Measurements from ENCODE around the gene CXCL3.
A peak's percentile ranks its signal among the peaks of the same experiment; 100 is the strongest.
"Not testable (repeated sequence)": the region's sequence is repeated elsewhere in the genome, so short reads cannot be mapped to it uniquely, and the experiment has no call there.

CXCL3 gene

DNA sequence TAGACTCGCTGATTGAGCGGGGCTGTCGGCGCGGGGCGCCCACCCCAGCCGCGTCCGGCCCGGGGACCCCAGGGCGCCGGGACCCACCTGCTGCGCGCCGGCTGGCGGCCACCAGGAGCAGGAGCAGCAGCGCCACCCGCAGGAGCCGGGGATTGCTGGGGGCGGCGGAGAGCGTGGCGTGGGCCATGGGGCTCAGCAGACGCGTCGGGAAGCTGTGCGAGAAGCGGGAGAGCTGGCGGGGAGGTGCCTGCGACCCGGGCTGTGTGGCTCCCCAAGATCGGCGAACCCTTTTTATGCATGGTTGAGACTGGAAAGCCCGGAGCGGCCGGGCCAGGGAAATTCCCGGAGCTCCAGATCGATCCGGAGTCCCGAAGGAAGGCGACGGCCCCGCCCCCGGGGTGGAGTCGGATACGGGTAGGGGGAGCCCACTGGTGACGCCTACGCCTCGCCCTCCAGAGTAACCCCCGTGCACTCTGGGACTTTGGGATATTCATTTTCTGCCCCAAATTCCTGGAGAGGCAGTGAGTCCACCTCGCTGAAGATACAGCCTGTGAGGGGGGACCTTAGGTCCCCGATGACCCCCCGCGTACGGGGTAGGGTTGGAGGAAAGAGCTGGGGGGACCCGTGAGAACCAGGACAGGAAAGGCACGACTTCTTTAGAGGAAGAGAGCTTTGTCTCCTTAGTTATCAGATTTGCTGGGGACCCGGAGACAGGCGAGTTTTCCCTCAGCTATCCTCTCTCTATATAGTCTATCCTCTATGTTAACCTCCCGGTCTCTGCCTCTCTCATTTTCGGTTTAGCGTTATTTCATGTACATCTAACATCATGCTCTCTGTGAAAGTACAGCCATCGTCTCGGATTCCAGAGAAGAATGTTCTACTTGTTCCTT is at the start of gene CXCL3:
Gene CXCL3 (minus strand): TSS at position 265 of the 890 bp plus-strand sequence. CDS start 78 bp downstream, at position 187.
- peak within 1 kb of the TSS; percentile 89 for H3K9ac ChIP-seq (ENCODE audit: low read length)
- no peaks in the 10 kb centered on the region for H3K36me3 ChIP-seq (ENCODE audit: control insufficient read depth, insufficient read depth, low read length, severe bottlenecking)
- H3K4me1 ChIP-seq (ENCODE audit: control insufficient read depth, insufficient read depth, low read length), result peaks cover 18% of the 10 kb centered on the region
- H3K4me3 ChIP-seq (ENCODE audit: low read length), result peak within 1 kb of the TSS; percentile 96
- H3K27me3 ChIP-seq (replicated peaks; ENCODE audit: control insufficient read depth, insufficient read depth, low read length), result no peaks in the 10 kb centered on the region
- no peaks in the 10 kb centered on the region for H3K9me3 ChIP-seq (ENCODE audit: control insufficient read depth, low read length)
- DNase-seq (ENCODE audit: low read depth), result peak; percentile 85

DNA sequence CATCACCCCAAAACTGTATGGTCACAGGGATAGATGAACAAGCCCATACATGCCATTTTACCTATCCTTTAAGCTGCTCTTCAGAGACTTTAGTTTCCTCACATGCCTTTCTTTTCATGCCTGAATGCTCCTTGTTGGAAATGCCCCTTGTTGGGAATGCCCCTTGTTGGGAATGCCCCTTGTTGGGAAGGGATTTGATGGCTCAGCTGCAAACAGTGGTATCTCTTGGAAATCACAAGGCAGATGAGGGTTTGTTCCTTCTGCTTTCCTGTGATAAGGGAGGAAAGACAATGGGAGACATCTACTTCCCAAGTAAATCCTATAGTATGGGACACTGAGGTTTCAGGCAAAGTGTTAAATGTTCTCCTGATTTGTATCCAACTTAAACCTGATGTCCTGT is 49.0 kb upstream of the CXCL3 start:
- no peaks in the 10 kb centered on the region for H3K36me3 ChIP-seq (ENCODE audit: control insufficient read depth, insufficient read depth, low read length, severe bottlenecking)
- no peak overlapping the region for H3K4me3 ChIP-seq (ENCODE audit: low read length)
- H3K27me3 ChIP-seq (replicated peaks; ENCODE audit: control insufficient read depth, insufficient read depth, low read length), result no peaks in the 10 kb centered on the region
- H3K4me1 ChIP-seq (ENCODE audit: control insufficient read depth, insufficient read depth, low read length), result peaks cover 5% of the 10 kb centered on the region
- no peak for DNase-seq (ENCODE audit: low read depth)
- H3K9me3 ChIP-seq (ENCODE audit: control insufficient read depth, low read length), result no peaks in the 10 kb centered on the region
- no peak overlapping the region for H3K9ac ChIP-seq (ENCODE audit: low read length)

DNA sequence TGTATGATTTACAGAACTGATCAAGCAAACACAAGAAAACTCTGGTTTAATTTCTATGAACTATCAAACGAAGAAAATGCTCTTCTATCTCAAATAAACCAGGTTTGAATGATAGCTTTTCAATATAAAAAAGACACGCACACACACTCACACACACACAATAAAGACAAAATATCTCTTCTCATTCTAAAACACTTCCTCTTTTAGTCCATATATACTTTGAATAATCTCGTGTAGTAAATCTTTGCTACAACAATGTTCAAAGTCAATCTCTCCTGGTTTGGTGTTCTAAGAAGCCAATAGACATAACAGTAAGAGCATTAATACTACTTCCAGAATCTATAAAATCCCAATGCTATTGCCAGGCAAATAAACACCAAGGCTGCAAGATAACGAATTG is 47.2 kb upstream of the CXCL3 start:
- no peaks in the 10 kb centered on the region for H3K27me3 ChIP-seq (replicated peaks; ENCODE audit: control insufficient read depth, insufficient read depth, low read length)
- H3K4me1 ChIP-seq (ENCODE audit: control insufficient read depth, insufficient read depth, low read length), result peaks cover 5% of the 10 kb centered on the region
- H3K9me3 ChIP-seq (ENCODE audit: control insufficient read depth, low read length), result no peaks in the 10 kb centered on the region
- no peaks in the 10 kb centered on the region for H3K36me3 ChIP-seq (ENCODE audit: control insufficient read depth, insufficient read depth, low read length, severe bottlenecking)
- no peak overlapping the region for H3K4me3 ChIP-seq (ENCODE audit: low read length)
- no peak for DNase-seq (ENCODE audit: low read depth)
- H3K9ac ChIP-seq (ENCODE audit: low read length), result no peak overlapping the region

DNA sequence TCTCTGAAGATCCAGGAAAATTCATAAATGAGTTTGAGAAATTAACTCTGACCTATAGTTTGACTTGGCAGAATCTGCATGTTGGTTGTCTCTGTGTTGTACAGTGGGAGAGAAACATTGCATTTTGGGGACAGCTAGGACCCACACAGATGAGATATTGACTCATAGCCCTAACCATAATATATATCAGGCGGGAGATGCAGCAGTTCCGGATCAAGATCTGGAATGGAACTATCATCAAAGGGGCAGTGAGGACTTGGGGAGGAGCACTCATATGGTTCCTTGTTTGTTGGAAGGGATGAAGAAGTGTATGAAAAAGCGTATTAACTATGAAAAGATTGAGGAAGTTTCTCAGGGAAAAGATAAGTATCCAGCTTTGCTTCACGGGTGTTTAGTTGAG is 46.5 kb upstream of the CXCL3 start:
- Histone ChIP-seq H3K4me1 (ENCODE audit: control insufficient read depth, insufficient read depth, low read length) (peaks cover 5% of the 10 kb centered on the region), H3K36me3 (ENCODE audit: control insufficient read depth, insufficient read depth, low read length, severe bottlenecking) (no peaks in the 10 kb centered on the region), H3K9ac (ENCODE audit: low read length) (no peak overlapping the region), H3K9me3 (ENCODE audit: control insufficient read depth, low read length) (no peaks in the 10 kb centered on the region), H3K4me3 (ENCODE audit: low read length) (no peak overlapping the region), H3K27me3 (replicated peaks; ENCODE audit: control insufficient read depth, insufficient read depth, low read length) (no peaks in the 10 kb centered on the region)
- no peak for DNase-seq (ENCODE audit: low read depth)

- no peaks in the 10 kb centered on the region for H3K4me1 ChIP-seq (ENCODE audit: control insufficient read depth, insufficient read depth, low read length)
These were observed 45.1 kb upstream of the CXCL3 start for GRCh38 chr4:74083546-74083945.

DNA sequence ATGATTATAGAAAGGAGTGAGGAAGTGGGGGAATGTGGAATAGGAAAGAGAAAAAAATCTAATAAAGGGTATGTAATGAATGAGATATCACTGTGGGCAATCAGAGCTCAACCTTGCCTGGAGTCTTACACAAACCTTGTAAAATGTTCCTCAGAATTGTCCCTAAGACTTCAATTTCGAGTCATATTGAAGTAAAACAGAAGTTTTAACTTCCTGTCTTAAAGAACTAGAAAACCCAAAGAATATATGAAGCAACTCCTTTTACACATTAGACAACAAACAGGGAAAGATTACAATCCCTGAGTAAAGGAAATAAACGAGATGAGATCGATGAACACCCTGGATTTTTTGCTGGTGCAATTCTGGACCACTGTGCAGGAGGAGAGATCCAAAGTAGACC is 42.5 kb upstream of the CXCL3 start:
- Histone ChIP-seq H3K4me3 (ENCODE audit: low read length) (no peak overlapping the region), H3K4me1 (ENCODE audit: control insufficient read depth, insufficient read depth, low read length) (no peaks in the 10 kb centered on the region)
- DNase-seq (ENCODE audit: low read depth), result no peak

More at GRCh38 chr4:74083546-74083945, 45.1 kb upstream of the CXCL3 start:
- no peak for DNase-seq (ENCODE audit: low read depth)
- Histone ChIP-seq H3K27me3 (replicated peaks; ENCODE audit: control insufficient read depth, insufficient read depth, low read length) (no peaks in the 10 kb centered on the region), H3K9me3 (ENCODE audit: control insufficient read depth, low read length) (no peaks in the 10 kb centered on the region), H3K36me3 (ENCODE audit: control insufficient read depth, insufficient read depth, low read length, severe bottlenecking) (no peaks in the 10 kb centered on the region), H3K4me3 (ENCODE audit: low read length) (no peak overlapping the region), H3K9ac (ENCODE audit: low read length) (no peak overlapping the region)

GRCh38 chr4:74080351-74080750 is 41.9 kb upstream of the CXCL3 start:
- not testable (repeated sequence) for H3K4me1 ChIP-seq (ENCODE audit: control insufficient read depth, insufficient read depth, low read length); H3K4me3 ChIP-seq (ENCODE audit: low read length); H3K36me3 ChIP-seq (ENCODE audit: control insufficient read depth, insufficient read depth, low read length, severe bottlenecking); DNase-seq (ENCODE audit: low read depth); H3K9ac ChIP-seq (ENCODE audit: low read length); H3K27me3 ChIP-seq (replicated peaks; ENCODE audit: control insufficient read depth, insufficient read depth, low read length); H3K9me3 ChIP-seq (ENCODE audit: control insufficient read depth, low read length)

More for the DNA sequence above, 42.5 kb upstream of the CXCL3 start:
- Histone ChIP-seq H3K9me3 (ENCODE audit: control insufficient read depth, low read length) (no peaks in the 10 kb centered on the region), H3K9ac (ENCODE audit: low read length) (no peak overlapping the region), H3K36me3 (ENCODE audit: control insufficient read depth, insufficient read depth, low read length, severe bottlenecking) (no peaks in the 10 kb centered on the region), H3K27me3 (replicated peaks; ENCODE audit: control insufficient read depth, insufficient read depth, low read length) (no peaks in the 10 kb centered on the region)

- DNase-seq (ENCODE audit: low read depth); H3K9me3 ChIP-seq (ENCODE audit: control insufficient read depth, low read length); H3K4me1 ChIP-seq (ENCODE audit: control insufficient read depth, insufficient read depth, low read length); H3K9ac ChIP-seq (ENCODE audit: low read length); H3K36me3 ChIP-seq (ENCODE audit: control insufficient read depth, insufficient read depth, low read length, severe bottlenecking); H3K27me3 ChIP-seq (replicated peaks; ENCODE audit: control insufficient read depth, insufficient read depth, low read length); H3K4me3 ChIP-seq (ENCODE audit: low read length): not testable (repeated sequence)
These were observed 40.5 kb upstream of the CXCL3 start for GRCh38 chr4:74079024-74079423.

- Histone ChIP-seq H3K4me3 (ENCODE audit: low read length) (no peak overlapping the region), H3K9ac (ENCODE audit: low read length) (no peak overlapping the region), H3K36me3 (ENCODE audit: control insufficient read depth, insufficient read depth, low read length, severe bottlenecking) (no peaks in the 10 kb centered on the region), H3K4me1 (ENCODE audit: control insufficient read depth, insufficient read depth, low read length) (no peaks in the 10 kb centered on the region), H3K27me3 (replicated peaks; ENCODE audit: control insufficient read depth, insufficient read depth, low read length) (no peaks in the 10 kb centered on the region), H3K9me3 (ENCODE audit: control insufficient read depth, low read length) (peaks cover 2% of the 10 kb centered on the region)
- DNase-seq (ENCODE audit: low read depth), result no peak
These were observed 34.9 kb upstream of the CXCL3 start for GRCh38 chr4:74073358-74073757.

DNA sequence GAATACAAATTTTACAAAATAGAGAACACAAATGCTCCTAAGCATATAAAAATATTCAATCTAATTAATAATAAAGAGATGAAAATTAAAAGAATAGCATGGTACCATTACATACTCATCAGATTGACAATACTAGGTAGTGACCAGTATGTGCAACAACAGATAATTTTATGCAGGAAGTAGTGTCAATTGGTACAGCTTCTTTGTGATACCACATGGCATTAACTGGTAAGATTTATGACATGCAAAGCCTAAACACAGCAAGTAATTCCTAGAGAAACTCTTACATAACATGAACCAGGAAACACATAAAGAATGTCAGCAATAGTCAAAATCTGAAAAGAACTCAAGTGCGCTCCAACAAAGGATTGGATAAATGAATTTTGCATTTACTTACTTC is 34.2 kb upstream of the CXCL3 start:
- no peak for DNase-seq (ENCODE audit: low read depth)
- H3K27me3 ChIP-seq (replicated peaks; ENCODE audit: control insufficient read depth, insufficient read depth, low read length), result no peaks in the 10 kb centered on the region

GRCh38 chr4:74067586-74067985 is 29.1 kb upstream of the CXCL3 start:
- no peak for DNase-seq (ENCODE audit: low read depth)
- Histone ChIP-seq H3K4me3 (ENCODE audit: low read length) (no peak overlapping the region), H3K9me3 (ENCODE audit: control insufficient read depth, low read length) (peaks cover 2% of the 10 kb centered on the region), H3K36me3 (ENCODE audit: control insufficient read depth, insufficient read depth, low read length, severe bottlenecking) (no peaks in the 10 kb centered on the region), H3K4me1 (ENCODE audit: control insufficient read depth, insufficient read depth, low read length) (no peaks in the 10 kb centered on the region), H3K9ac (ENCODE audit: low read length) (no peak overlapping the region), H3K27me3 (replicated peaks; ENCODE audit: control insufficient read depth, insufficient read depth, low read length) (no peaks in the 10 kb centered on the region)

More for the DNA sequence above, 34.2 kb upstream of the CXCL3 start:
- Histone ChIP-seq H3K9me3 (ENCODE audit: control insufficient read depth, low read length) (peaks cover 2% of the 10 kb centered on the region), H3K4me1 (ENCODE audit: control insufficient read depth, insufficient read depth, low read length) (no peaks in the 10 kb centered on the region), H3K9ac (ENCODE audit: low read length) (no peak overlapping the region), H3K36me3 (ENCODE audit: control insufficient read depth, insufficient read depth, low read length, severe bottlenecking) (no peaks in the 10 kb centered on the region), H3K4me3 (ENCODE audit: low read length) (no peak overlapping the region)

All from adipocyte (in vitro differentiated cells).